Upper lobe of left lung (tissue), 6 donors: ENCODE measurements around the gene ANO1. TPM values are rescaled to one million over a fixed set of nuclear protein-coding genes. Genes with fewer than 3 reads are reported as not detected.

ENCODE experiments used
- ATAC-seq, 2 donors: fragments of 200-7000 bp; cut with Tn5 transposase; one replicate each; pipeline ENCODE4 v1.9.1; 2022; ENCODE audit warnings: mild to moderate bottlenecking in 2 of 2, moderate library complexity in 2 of 2; ENCODE audit not compliant: low FRiP score in 2 of 2
- DNase-seq, 2 donors: peaks; one replicate each; pipeline ENCODE4 v3.0.0-alpha.2; 2019 to 2020
- H3K27ac ChIP-seq, 4 donors: fragments of 200-600 bp; sonication (generic); one replicate each; pipeline ENCODE4 v1.5.1; 2016 to 2019
- H3K27me3 ChIP-seq, 4 donors: fragments of 200-600 bp; sonication (generic); one replicate each; pipeline ENCODE4 v1.5.1; 2017 to 2019
- H3K36me3 ChIP-seq, 4 donors: fragments of 200-600 bp; sonication (generic); one replicate each; pipeline ENCODE4 v1.5.1; 2016 to 2019
- H3K4me1 ChIP-seq, 4 donors: fragments of 200-600 bp; sonication (generic); one replicate each; pipeline ENCODE4 v1.5.1; 2018 to 2019
- H3K4me3 ChIP-seq, 4 donors: fragments of 200-600 bp; sonication (generic); one replicate each; pipeline ENCODE4 v1.5.1; 2017 to 2019; ENCODE audit warnings: mild to moderate bottlenecking in 2 of 4, moderate library complexity in 1 of 4
- H3K9me3 ChIP-seq, 4 donors: fragments of 200-600 bp; sonication (generic); one replicate each; pipeline ENCODE4 v1.5.1; 2018 to 2019
- EP300 ChIP-seq, 4 donors: sonication (generic); formaldehyde crosslinking; IDR thresholded peaks; one replicate each; pipeline ENCODE4 v1.5.1; 2017; ENCODE audit warnings: antibody characterized with exemption in 4 of 4, control low read depth in 2 of 4
- POLR2A ChIP-seq, 4 donors: fragments of 450-650 bp; IDR thresholded peaks; one replicate each; pipeline ENCODE4 v1.5.1; 2016 to 2017; ENCODE audit warnings: antibody characterized with exemption in 4 of 4, mild to moderate bottlenecking in 2 of 4
- POLR2AphosphoS5 ChIP-seq, 2 donors: sonication (generic); formaldehyde crosslinking; IDR thresholded peaks; one replicate each; pipeline ENCODE4 v1.5.1; 2017; ENCODE audit warnings: antibody characterized with exemption in 2 of 2
- WGBS, 2 donors: methylation state at CpG; one replicate each; pipeline ENCODE4 v1.1.5; 2017 to 2018; 5-methylcytosine and 5-hydroxymethylcytosine counted together
- total RNA-seq, 6 donors: library from RNA; depleted of rRNA in 4 of 6; stranded (reverse); fragments of >200 nt in 4 of 6; gene quantifications; one replicate each; pipeline versions ENCODE4 v1.1.0 to v1.2.1, GENCODE V29; 2016 to 2021
- TF ChIP-seq, protein P1 (sequence below), 6 experiments: fragments of 450-650 bp in 4 of 6; fragments of 200-600 bp in 2 of 6; sonication (generic) in 2 of 6; IDR thresholded peaks; one replicate each; pipeline ENCODE4 v1.5.1; 2016 to 2019; ENCODE audit warnings: antibody characterized with exemption in 6 of 6
- donor health status: DM: no; HTN: no; CAD: no; lungs with moderate emphysema.
- donor health status: DM: no; HTN: yes; CAD: no; lungs with severe emphysema.

Gene ANO1
- total RNA-seq, 6 donors from 2014 or later, result 4.8 to 13.2 (median 7.2) TPM

GRCh38 chr11:70043482-70043881, 34.6 kb upstream of the ANO1 start:
- Histone ChIP-seq H3K27ac (no peak overlapping the region), H3K9me3 (peaks cover 10 to 29% (median 16%) of the 10 kb centered on the region in 4 donors), H3K27me3 (no peaks in the 10 kb centered on the region), H3K36me3 (no peaks in the 10 kb centered on the region), H3K4me1 (no peaks in the 10 kb centered on the region), H3K4me3 (no peak overlapping the region)
- 88 to 97% methylated on average over 1 of the region's 1 CpG for WGBS, 2 donors
- ATAC-seq, result no peak
- no peak for TF ChIP-seq EP300 (IDR thresholded peaks at IDR 0.05)
- no peak for TF ChIP-seq POLR2A (IDR thresholded peaks at IDR 0.05)
- no peak for TF ChIP-seq POLR2AphosphoS5 (IDR thresholded peaks at IDR 0.05)
- TF ChIP-seq, protein P1, sequence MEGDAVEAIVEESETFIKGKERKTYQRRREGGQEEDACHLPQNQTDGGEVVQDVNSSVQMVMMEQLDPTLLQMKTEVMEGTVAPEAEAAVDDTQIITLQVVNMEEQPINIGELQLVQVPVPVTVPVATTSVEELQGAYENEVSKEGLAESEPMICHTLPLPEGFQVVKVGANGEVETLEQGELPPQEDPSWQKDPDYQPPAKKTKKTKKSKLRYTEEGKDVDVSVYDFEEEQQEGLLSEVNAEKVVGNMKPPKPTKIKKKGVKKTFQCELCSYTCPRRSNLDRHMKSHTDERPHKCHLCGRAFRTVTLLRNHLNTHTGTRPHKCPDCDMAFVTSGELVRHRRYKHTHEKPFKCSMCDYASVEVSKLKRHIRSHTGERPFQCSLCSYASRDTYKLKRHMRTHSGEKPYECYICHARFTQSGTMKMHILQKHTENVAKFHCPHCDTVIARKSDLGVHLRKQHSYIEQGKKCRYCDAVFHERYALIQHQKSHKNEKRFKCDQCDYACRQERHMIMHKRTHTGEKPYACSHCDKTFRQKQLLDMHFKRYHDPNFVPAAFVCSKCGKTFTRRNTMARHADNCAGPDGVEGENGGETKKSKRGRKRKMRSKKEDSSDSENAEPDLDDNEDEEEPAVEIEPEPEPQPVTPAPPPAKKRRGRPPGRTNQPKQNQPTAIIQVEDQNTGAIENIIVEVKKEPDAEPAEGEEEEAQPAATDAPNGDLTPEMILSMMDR (IDR thresholded peaks at IDR 0.05), result no peak
- no peak for DNase-seq

- no peaks in the 10 kb centered on the region for H3K36me3 ChIP-seq
- H3K27ac ChIP-seq, result no peak overlapping the region
- peaks cover 10 to 23% (median 13%) of the 10 kb centered on the region in 4 donors for H3K9me3 ChIP-seq
- H3K4me1 ChIP-seq, result no peaks in the 10 kb centered on the region
- 78 to 85% methylated on average over 3 of the region's 3 CpGs for WGBS, 2 donors
- TF ChIP-seq POLR2AphosphoS5 (IDR thresholded peaks at IDR 0.05) (no peak), POLR2A (IDR thresholded peaks at IDR 0.05) (no peak), EP300 (IDR thresholded peaks at IDR 0.05) (no peak)
- TF ChIP-seq, protein P1 (IDR thresholded peaks at IDR 0.05), result no peak
- DNase-seq (no peak), ATAC-seq (no peak)
- H3K27me3 ChIP-seq, result no peaks in the 10 kb centered on the region
- no peak overlapping the region for H3K4me3 ChIP-seq
Observed at GRCh38 chr11:70046089-70046488, 32.0 kb upstream of the ANO1 start.

GRCh38 chr11:70048279-70049024, 29.7 kb upstream of the ANO1 start:
- DNase-seq (no peak), ATAC-seq (no peak)
- H3K36me3 ChIP-seq, result no peaks in the 10 kb centered on the region
- H3K9me3 ChIP-seq, result peaks cover 0 to 8% (median 3%) of the 10 kb centered on the region in 4 donors
- H3K4me1 ChIP-seq, result no peaks in the 10 kb centered on the region
- no peak overlapping the region for H3K27ac ChIP-seq
- no peak overlapping the region for H3K4me3 ChIP-seq
- WGBS, 2 donors, result 43 to 49% methylated on average over 12 of the region's 12 CpGs
- TF ChIP-seq EP300 (IDR thresholded peaks at IDR 0.05) (no peak), POLR2AphosphoS5 (IDR thresholded peaks at IDR 0.05) (no peak), POLR2A (IDR thresholded peaks at IDR 0.05) (no peak)
- TF ChIP-seq, protein P1 (IDR thresholded peaks at IDR 0.05), result no peak
- no peaks in the 10 kb centered on the region for H3K27me3 ChIP-seq

GRCh38 chr11:70049045-70049444, 29.1 kb upstream of the ANO1 start:
- TF ChIP-seq POLR2AphosphoS5 (IDR thresholded peaks at IDR 0.05) (no peak), POLR2A (IDR thresholded peaks at IDR 0.05) (no peak), EP300 (IDR thresholded peaks at IDR 0.05) (no peak)
- TF ChIP-seq, protein P1 (IDR thresholded peaks at IDR 0.05), result no peak
- ATAC-seq (no peak), DNase-seq (no peak)
- Histone ChIP-seq H3K27me3 (no peaks in the 10 kb centered on the region), H3K4me1 (no peaks in the 10 kb centered on the region), H3K27ac (no peak overlapping the region), H3K36me3 (no peaks in the 10 kb centered on the region), H3K9me3 (peaks cover 0 to 2% (median 0%) of the 10 kb centered on the region in 4 donors), H3K4me3 (no peak overlapping the region)
- WGBS, 2 donors, result 48 to 66% methylated on average over 4 to 5 of the region's 5 CpGs

GRCh38 chr11:70050243-70050642, 27.9 kb upstream of the ANO1 start:
- Histone ChIP-seq H3K36me3 (no peaks in the 10 kb centered on the region), H3K4me1 (no peaks in the 10 kb centered on the region), H3K27ac (no peak overlapping the region), H3K27me3 (no peaks in the 10 kb centered on the region), H3K4me3 (no peak overlapping the region), H3K9me3 (no peaks in the 10 kb centered on the region)
- WGBS, 2 donors, result 68 to 69% methylated on average over 7 of the region's 7 CpGs
- peak in 1 of 2 donors; percentile 22 for ATAC-seq
- TF ChIP-seq, protein P1 (IDR thresholded peaks at IDR 0.05), result no peak
- TF ChIP-seq POLR2AphosphoS5 (IDR thresholded peaks at IDR 0.05) (no peak), POLR2A (IDR thresholded peaks at IDR 0.05) (no peak), EP300 (IDR thresholded peaks at IDR 0.05) (no peak)
- DNase-seq, result no peak
